Astrocyte of the cerebellum (primary cell): ENCODE results near the gene RNF43.

Experiments
- DNase-seq: peaks from one replicate; pipeline ENCODE4 v3.0.0-alpha.2; 2011; ENCODE audit warnings: low read depth
- H3K4me3 ChIP-seq: 2 replicates; pipeline ENCODE4 v1.5.1; 2011; ENCODE audit warnings: mild to moderate bottlenecking, low read depth, low read length, moderate library complexity
- in situ Hi-C: cut with HindIII; loops from 2 replicates; pipeline ENCODE4 v1.10.0; 2017; ENCODE audit warnings: low sequenced_read_pairs
- TF ChIP-seq, protein P1 (sequence below): IDR thresholded peaks from 2 replicates; pipeline ENCODE4 v1.5.1; 2012; ENCODE audit warnings: low read length, low read depth, moderate library complexity, mild to moderate bottlenecking; ENCODE audit errors: missing control alignments

Gene RNF43

GRCh38 chr17:58380207-58381123 lies 36.9 kb downstream of the RNF43 start:
- H3K4me3 ChIP-seq = no peak overlapping the region
- DNase-seq = no peak
- TF ChIP-seq, protein P1, sequence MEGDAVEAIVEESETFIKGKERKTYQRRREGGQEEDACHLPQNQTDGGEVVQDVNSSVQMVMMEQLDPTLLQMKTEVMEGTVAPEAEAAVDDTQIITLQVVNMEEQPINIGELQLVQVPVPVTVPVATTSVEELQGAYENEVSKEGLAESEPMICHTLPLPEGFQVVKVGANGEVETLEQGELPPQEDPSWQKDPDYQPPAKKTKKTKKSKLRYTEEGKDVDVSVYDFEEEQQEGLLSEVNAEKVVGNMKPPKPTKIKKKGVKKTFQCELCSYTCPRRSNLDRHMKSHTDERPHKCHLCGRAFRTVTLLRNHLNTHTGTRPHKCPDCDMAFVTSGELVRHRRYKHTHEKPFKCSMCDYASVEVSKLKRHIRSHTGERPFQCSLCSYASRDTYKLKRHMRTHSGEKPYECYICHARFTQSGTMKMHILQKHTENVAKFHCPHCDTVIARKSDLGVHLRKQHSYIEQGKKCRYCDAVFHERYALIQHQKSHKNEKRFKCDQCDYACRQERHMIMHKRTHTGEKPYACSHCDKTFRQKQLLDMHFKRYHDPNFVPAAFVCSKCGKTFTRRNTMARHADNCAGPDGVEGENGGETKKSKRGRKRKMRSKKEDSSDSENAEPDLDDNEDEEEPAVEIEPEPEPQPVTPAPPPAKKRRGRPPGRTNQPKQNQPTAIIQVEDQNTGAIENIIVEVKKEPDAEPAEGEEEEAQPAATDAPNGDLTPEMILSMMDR = no peak
- in situ Hi-C loops = no loop called here

DNA sequence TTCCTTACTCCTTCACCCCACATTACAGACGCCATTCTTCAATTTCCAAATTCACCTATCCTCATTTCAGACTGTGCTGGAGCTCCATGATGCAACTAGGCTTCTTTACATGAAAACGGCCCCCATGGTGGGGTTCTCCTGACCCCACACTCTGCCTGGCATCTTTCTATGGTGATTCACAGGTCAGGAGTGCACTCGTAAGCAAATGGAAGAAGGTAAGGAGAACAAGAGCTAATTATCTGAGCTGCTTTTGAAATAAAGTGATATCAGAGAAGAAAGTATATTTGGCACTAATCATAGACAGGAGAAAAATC lies 37.9 kb downstream of the RNF43 start:
- no peak overlapping the region for H3K4me3 ChIP-seq
- in situ Hi-C loops = no loop called here
- DNase-seq = no peak
- TF ChIP-seq, protein P1 = no peak

- no peak overlapping the region for H3K4me3 ChIP-seq
- TF ChIP-seq, protein P1 = no peak
- DNase-seq = no peak
- in situ Hi-C loops = no loop called here
These were observed 38.4 kb downstream of the RNF43 start for GRCh38 chr17:58378733-58379510.

DNA sequence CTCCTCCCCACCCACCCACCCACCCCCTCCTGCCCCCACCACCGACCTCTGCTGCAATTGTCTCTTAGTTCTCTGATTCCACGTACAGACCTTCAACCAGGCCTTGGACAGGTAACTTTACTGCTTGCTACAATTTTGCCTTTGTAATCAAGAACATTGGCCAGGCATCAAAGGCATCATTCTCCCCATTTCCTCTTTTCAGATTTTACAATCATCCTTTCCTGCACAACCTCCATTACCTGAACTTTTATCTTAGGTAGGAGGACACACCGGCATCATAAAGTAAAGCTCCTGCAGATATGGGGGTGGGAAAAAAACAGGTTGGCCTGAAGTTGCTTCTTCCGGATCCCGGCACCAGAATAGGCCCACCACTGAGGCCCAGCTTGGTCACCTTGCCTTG lies 39.7 kb downstream of the RNF43 start:
- DNase-seq = no peak
- TF ChIP-seq, protein P1 = no peak
- in situ Hi-C loops = no loop called here
- H3K4me3 ChIP-seq = no peak overlapping the region

- in situ Hi-C loops = no loop called here
- no peak overlapping the region for H3K4me3 ChIP-seq
- no peak for DNase-seq
- TF ChIP-seq, protein P1 = no peak
These were observed 40.2 kb downstream of the RNF43 start for GRCh38 chr17:58377093-58377601.

- no peak overlapping the region for H3K4me3 ChIP-seq
- no peak for DNase-seq
- TF ChIP-seq, protein P1 = no peak
- in situ Hi-C loops = no loop called here
These were observed 40.8 kb downstream of the RNF43 start for GRCh38 chr17:58376472-58377000.
